ENCODE results near the gene VASP.

GRCh38 chr19:45571457-45572220, 64.4 kb downstream of the VASP start:
- no peak for TF ChIP-seq CTCF (IDR thresholded peaks at IDR 0.05)
- TF ChIP-seq POLR2A (IDR thresholded peaks at IDR 0.05) = no peak

Data from right lobe of liver (tissue), 4 donors.